ENCODE data around the gene GUCY1A2.

The GUCY1A2 gene

DNA sequence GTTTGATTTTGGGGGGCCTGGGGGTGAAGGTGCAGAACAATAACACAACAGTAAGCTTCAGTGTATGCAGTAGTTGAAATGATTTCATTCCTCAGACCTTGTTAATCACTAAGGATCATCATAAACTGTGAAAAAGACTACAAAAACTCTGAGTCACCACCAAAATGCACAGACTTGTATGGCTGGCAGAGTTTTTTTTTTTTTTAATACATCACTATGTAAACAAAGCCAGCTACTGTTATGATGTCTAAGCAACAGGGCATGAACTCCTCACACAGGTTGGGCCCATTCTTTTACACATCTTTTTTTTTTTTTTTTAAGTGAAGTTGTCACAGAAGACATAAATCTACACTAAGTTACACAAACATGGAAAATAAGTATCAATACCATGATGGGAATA, 311.9 kb downstream of the GUCY1A2 start:
- Histone ChIP-seq H3K4me3 (ENCODE audit: low read length) (no peak overlapping the region), H3K27me3 (ENCODE audit: control insufficient read depth, insufficient read depth, low read length) (no peaks in the 10 kb centered on the region), H3K9ac (ENCODE audit: low read length) (no peak overlapping the region), H3K4me1 (ENCODE audit: control insufficient read depth, insufficient read depth, low read length) (no peaks in the 10 kb centered on the region), H3K9me3 (ENCODE audit: control insufficient read depth, low read length) (no peaks in the 10 kb centered on the region), H3K36me3 (ENCODE audit: control insufficient read depth, insufficient read depth, low read length) (no peaks in the 10 kb centered on the region)

DNA sequence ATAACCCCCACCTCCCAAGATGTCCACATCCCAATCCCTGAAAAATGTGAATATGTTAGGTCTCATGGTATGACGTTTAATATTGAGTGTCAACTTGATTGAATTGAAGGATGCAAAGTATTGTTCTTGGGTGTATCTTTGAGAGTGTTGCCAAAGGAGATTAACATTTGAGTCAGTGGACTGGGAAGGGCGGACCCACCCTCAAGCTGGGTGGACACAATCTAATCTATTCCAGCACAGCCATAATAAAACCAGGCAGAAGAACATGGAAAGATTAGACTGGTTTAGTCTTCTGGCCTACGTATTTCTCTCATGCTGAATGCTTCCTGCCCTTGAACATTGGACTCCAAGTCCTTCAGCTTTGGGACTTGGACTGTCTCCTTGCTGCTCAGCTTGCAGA, 315.5 kb downstream of the GUCY1A2 start:
- no peak overlapping the region for H3K9ac ChIP-seq (ENCODE audit: low read length)
- H3K4me1 ChIP-seq (ENCODE audit: control insufficient read depth, insufficient read depth, low read length): no peaks in the 10 kb centered on the region
- H3K9me3 ChIP-seq (ENCODE audit: control insufficient read depth, low read length): no peaks in the 10 kb centered on the region
- H3K36me3 ChIP-seq (ENCODE audit: control insufficient read depth, insufficient read depth, low read length): no peaks in the 10 kb centered on the region
- no peaks in the 10 kb centered on the region for H3K27me3 ChIP-seq (ENCODE audit: control insufficient read depth, insufficient read depth, low read length)
- no peak overlapping the region for H3K4me3 ChIP-seq (ENCODE audit: low read length)

DNA sequence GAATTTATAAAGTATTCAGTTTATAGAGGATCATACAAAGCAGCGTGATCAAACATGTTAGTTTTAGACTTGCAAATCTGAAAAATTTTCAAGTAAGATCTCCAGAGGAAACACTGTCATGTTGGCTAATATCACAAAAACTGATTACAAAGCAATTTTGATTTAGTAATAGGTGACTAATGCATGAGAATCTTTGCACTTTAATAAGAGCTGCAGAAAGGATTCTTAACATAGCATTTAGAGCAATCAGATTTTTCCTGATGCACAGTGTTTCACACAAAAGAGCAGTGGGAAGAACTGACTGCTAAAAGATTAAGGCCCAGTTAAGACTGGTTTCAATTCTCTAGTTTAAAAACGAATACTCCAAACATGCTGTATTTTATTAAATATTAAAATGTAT, 321.2 kb downstream of the GUCY1A2 start:
- Histone ChIP-seq H3K36me3 (ENCODE audit: control insufficient read depth, insufficient read depth, low read length) (no peaks in the 10 kb centered on the region), H3K27me3 (ENCODE audit: control insufficient read depth, insufficient read depth, low read length) (no peaks in the 10 kb centered on the region), H3K4me3 (ENCODE audit: low read length) (no peak overlapping the region), H3K9ac (ENCODE audit: low read length) (no peak overlapping the region), H3K4me1 (ENCODE audit: control insufficient read depth, insufficient read depth, low read length) (no peaks in the 10 kb centered on the region), H3K9me3 (ENCODE audit: control insufficient read depth, low read length) (no peaks in the 10 kb centered on the region)

DNA sequence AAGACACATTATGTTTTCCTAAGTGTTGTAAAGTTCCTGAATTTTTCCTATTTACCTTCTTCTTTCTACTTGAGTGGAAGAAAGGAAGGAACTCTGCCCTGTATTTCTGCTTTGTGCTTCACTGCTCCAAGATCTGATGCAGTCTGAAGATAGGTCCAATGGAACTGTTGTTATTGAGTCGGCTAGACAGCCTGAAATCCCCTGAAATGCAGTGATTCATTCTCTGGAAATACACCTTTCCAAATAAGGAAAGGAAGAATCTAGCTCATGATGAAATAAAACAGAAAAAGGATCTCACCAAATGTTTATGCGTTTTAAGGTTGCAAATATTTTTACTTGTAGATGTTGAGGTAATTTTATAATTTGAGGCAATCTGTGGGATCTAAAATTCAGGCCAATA, 322.8 kb downstream of the GUCY1A2 start:
- Histone ChIP-seq H3K27me3 (ENCODE audit: control insufficient read depth, insufficient read depth, low read length) (no peaks in the 10 kb centered on the region), H3K9ac (ENCODE audit: low read length) (no peak overlapping the region), H3K36me3 (ENCODE audit: control insufficient read depth, insufficient read depth, low read length) (no peaks in the 10 kb centered on the region), H3K4me3 (ENCODE audit: low read length) (no peak overlapping the region), H3K4me1 (ENCODE audit: control insufficient read depth, insufficient read depth, low read length) (no peaks in the 10 kb centered on the region), H3K9me3 (ENCODE audit: control insufficient read depth, low read length) (no peaks in the 10 kb centered on the region)

DNA sequence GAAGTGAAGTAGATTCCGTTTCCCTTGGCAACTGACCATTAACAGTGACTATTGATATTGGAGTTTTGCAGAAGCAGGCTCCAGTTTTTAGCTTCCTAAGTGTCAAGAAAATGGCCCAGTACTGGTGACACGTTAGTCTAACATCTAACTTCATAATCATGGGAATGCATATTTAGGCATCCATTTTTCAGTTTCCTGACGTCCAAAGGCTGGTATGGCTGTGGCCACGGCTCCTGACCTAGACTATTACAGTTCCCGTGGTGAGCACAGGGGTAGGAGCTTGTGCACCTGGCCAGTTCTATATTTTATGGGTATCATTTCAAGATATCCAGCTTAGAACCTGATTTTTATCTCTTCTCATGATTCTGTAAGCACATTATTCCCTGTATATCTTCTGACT, 323.8 kb downstream of the GUCY1A2 start:
- no peak overlapping the region for H3K4me3 ChIP-seq (ENCODE audit: low read length)
- no peaks in the 10 kb centered on the region for H3K27me3 ChIP-seq (ENCODE audit: control insufficient read depth, insufficient read depth, low read length)
- no peaks in the 10 kb centered on the region for H3K9me3 ChIP-seq (ENCODE audit: control insufficient read depth, low read length)
- no peaks in the 10 kb centered on the region for H3K36me3 ChIP-seq (ENCODE audit: control insufficient read depth, insufficient read depth, low read length)
- H3K9ac ChIP-seq (ENCODE audit: low read length): no peak overlapping the region
- no peaks in the 10 kb centered on the region for H3K4me1 ChIP-seq (ENCODE audit: control insufficient read depth, insufficient read depth, low read length)

DNA sequence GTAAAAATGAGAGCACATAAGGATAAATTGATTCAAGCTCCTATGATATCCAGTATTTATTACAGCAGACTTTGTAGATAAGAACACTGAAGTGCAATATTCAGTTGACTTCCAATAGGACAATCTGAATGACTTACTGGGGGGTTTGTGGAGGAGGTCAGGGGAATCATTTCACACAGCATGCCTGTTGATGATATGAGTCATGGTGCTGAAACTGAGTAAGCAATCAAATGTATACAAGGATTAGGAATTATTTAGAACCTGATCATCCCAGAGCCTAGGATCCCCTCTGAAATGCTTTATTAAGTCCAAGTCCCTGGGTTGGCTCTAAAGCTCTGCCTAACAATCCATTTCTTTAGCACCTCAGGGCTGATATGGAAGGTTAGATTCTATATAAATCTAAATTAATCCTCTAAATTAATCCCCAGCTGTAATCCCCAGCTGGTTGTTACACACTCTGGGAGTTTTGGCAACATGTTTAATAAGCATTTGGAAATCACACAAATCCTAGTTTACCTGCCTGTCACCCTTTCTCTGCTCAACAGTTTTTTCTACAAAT, 326.4 kb downstream of the GUCY1A2 start:
- Histone ChIP-seq H3K4me1 (ENCODE audit: control insufficient read depth, insufficient read depth, low read length) (no peaks in the 10 kb centered on the region), H3K9ac (ENCODE audit: low read length) (no peak overlapping the region), H3K4me3 (ENCODE audit: low read length) (no peak overlapping the region), H3K36me3 (ENCODE audit: control insufficient read depth, insufficient read depth, low read length) (no peaks in the 10 kb centered on the region), H3K9me3 (ENCODE audit: control insufficient read depth, low read length) (no peaks in the 10 kb centered on the region), H3K27me3 (ENCODE audit: control insufficient read depth, insufficient read depth, low read length) (no peaks in the 10 kb centered on the region)

DNA sequence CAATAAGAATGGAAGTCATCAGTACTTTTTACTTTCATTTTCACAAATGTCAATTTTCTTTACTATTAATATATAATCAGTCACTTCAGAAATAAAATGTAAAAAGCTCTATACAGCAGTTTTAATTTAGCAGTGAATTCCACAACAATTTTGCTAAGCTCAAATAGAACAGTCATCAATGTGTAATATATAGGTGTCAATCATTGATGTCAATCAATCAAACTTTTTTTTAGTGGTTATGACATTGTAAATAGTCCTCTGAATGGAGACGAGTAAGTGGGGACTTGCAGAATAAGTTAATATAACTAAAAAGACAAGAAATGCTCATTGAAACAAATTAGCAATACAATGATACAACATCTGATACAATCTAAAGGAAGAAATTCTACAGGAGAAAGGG, 327.4 kb downstream of the GUCY1A2 start:
- Histone ChIP-seq H3K4me3 (ENCODE audit: low read length) (no peak overlapping the region), H3K36me3 (ENCODE audit: control insufficient read depth, insufficient read depth, low read length) (no peaks in the 10 kb centered on the region), H3K4me1 (ENCODE audit: control insufficient read depth, insufficient read depth, low read length) (no peaks in the 10 kb centered on the region), H3K9ac (ENCODE audit: low read length) (no peak overlapping the region), H3K27me3 (ENCODE audit: control insufficient read depth, insufficient read depth, low read length) (no peaks in the 10 kb centered on the region), H3K9me3 (ENCODE audit: control insufficient read depth, low read length) (no peaks in the 10 kb centered on the region)

DNA sequence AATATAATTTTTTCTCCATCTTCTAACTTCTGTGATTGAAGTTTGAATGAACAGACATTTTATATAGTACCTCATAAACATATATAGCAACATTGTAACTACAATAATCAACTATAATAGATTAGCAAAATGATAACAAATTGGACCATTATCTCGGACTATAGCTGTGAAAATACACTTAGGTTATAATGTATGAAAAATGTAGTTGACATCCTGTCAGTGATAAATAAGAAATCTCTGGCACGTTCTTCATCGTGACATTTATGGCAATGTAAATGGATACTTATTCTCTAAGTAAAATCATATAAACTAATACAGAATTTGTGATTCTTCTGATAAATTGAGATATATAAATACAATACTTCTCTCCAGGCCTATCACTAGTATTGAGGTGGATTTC, 333.3 kb downstream of the GUCY1A2 start:
- Histone ChIP-seq H3K4me1 (ENCODE audit: control insufficient read depth, insufficient read depth, low read length) (no peaks in the 10 kb centered on the region), H3K9me3 (ENCODE audit: control insufficient read depth, low read length) (no peaks in the 10 kb centered on the region), H3K27me3 (ENCODE audit: control insufficient read depth, insufficient read depth, low read length) (no peaks in the 10 kb centered on the region), H3K4me3 (ENCODE audit: low read length) (no peak overlapping the region), H3K36me3 (ENCODE audit: control insufficient read depth, insufficient read depth, low read length) (no peaks in the 10 kb centered on the region), H3K9ac (ENCODE audit: low read length) (no peak overlapping the region)

DNA sequence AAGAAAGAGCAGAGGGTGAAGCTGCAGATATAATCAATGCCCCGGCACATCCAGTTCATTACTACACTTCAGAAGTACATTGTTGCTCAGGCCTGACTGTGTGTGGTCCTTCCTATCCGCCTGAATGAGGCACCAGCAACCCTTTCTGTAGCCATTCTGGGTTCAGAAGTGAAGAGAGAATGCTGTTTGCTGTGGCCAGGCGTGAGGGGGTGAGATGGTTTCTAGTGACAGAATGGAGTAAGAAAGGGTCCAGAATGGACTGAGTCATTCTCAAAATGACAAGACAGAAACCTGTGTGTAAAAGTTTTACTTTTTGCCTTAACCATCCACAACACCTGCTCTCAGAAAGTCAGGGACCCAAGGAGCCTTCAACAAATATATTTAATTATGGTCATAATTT, 334.8 kb downstream of the GUCY1A2 start:
- no peaks in the 10 kb centered on the region for H3K27me3 ChIP-seq (ENCODE audit: control insufficient read depth, insufficient read depth, low read length)
- no peak overlapping the region for H3K9ac ChIP-seq (ENCODE audit: low read length)
- no peak overlapping the region for H3K4me3 ChIP-seq (ENCODE audit: low read length)
- no peaks in the 10 kb centered on the region for H3K9me3 ChIP-seq (ENCODE audit: control insufficient read depth, low read length)
- no peaks in the 10 kb centered on the region for H3K4me1 ChIP-seq (ENCODE audit: control insufficient read depth, insufficient read depth, low read length)
- no peaks in the 10 kb centered on the region for H3K36me3 ChIP-seq (ENCODE audit: control insufficient read depth, insufficient read depth, low read length)

DNA sequence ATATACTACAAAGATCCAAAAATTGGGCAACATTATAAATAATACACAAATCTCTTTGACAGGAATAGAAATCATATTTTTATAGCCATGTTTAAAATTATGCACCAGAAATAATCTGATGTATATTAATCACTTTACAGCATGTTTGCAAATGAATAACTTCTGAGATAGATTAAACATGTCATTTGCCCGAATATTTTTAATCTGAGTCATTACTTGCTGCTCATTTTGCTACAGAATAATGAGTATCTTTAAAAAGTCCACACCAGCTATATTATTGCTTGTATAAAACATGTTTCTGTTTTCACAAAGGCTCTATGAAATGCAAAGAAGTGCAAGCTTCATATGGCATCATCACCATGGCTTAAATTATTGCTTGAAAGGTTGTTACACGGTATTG, 336.8 kb downstream of the GUCY1A2 start:
- H3K4me3 ChIP-seq (ENCODE audit: low read length): no peak overlapping the region
- no peaks in the 10 kb centered on the region for H3K9me3 ChIP-seq (ENCODE audit: control insufficient read depth, low read length)

DNA sequence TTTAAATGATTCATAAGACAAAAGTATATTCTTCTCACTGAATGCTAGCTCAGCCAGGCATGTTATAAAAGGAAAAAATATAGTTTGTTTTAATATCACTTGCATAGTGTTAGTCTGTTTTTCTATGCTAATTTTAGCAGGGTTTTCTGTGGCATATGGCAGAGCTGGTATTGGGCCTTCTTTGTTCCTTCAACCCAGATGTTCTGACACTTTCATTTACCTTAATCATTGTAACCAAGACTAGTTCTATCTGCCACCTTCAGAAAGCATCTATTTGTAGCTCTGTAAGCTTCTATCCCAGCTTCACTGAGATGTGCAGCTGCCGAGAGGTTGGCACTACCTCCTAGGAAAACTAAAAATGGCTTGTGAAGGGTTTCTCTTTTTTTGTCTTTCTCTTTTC, 338.7 kb downstream of the GUCY1A2 start:
- Histone ChIP-seq H3K4me1 (ENCODE audit: control insufficient read depth, insufficient read depth, low read length) (no peaks in the 10 kb centered on the region), H3K36me3 (ENCODE audit: control insufficient read depth, insufficient read depth, low read length) (no peaks in the 10 kb centered on the region), H3K27me3 (ENCODE audit: control insufficient read depth, insufficient read depth, low read length) (no peaks in the 10 kb centered on the region), H3K9me3 (ENCODE audit: control insufficient read depth, low read length) (no peaks in the 10 kb centered on the region), H3K4me3 (ENCODE audit: low read length) (no peak overlapping the region), H3K9ac (ENCODE audit: low read length) (no peak overlapping the region)

More for the DNA sequence above, 336.8 kb downstream of the GUCY1A2 start:
- Histone ChIP-seq H3K36me3 (ENCODE audit: control insufficient read depth, insufficient read depth, low read length) (no peaks in the 10 kb centered on the region), H3K9ac (ENCODE audit: low read length) (no peak overlapping the region), H3K27me3 (ENCODE audit: control insufficient read depth, insufficient read depth, low read length) (no peaks in the 10 kb centered on the region), H3K4me1 (ENCODE audit: control insufficient read depth, insufficient read depth, low read length) (no peaks in the 10 kb centered on the region)

DNA sequence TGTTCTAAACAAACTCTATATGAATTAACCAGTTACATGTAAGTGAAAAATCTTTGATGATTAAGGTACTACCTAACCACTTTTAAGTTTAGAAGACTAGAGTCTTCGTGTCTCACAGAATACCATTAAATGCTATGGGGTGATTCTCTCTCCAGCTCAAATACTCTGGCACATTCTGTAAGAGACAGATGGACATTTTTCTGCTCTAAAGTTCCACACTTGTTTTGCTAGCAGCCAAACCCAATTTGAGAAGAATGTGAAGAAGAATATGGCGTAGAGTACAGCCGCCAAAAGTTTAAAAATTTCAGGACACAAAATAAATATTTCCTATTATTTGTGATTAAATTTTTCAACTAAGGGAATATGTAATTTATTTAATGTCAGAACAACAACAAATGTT, 339.1 kb downstream of the GUCY1A2 start:
- Histone ChIP-seq H3K4me3 (ENCODE audit: low read length) (no peak overlapping the region), H3K36me3 (ENCODE audit: control insufficient read depth, insufficient read depth, low read length) (no peaks in the 10 kb centered on the region), H3K27me3 (ENCODE audit: control insufficient read depth, insufficient read depth, low read length) (no peaks in the 10 kb centered on the region), H3K9me3 (ENCODE audit: control insufficient read depth, low read length) (no peaks in the 10 kb centered on the region), H3K9ac (ENCODE audit: low read length) (no peak overlapping the region), H3K4me1 (ENCODE audit: control insufficient read depth, insufficient read depth, low read length) (no peaks in the 10 kb centered on the region)

DNA sequence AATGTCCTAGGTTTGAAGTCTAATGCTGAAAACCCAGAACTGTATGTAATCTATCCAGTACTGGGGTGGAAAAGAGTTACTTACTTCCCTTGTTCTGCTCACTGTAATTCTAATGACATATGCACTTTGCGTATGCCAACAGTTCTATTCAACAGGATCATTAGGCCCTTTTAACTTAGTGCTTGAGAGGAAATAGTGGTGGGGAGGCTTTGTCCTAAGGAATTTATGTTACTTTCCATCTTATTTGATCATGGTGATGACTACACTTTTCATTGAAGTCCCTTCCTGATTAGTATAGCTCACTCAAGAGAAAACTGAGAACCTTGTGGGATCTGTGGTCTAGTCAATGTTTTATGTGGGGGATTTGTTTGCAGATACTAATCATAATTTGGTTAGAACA, 348.2 kb downstream of the GUCY1A2 start:
- Histone ChIP-seq H3K9me3 (ENCODE audit: control insufficient read depth, low read length) (no peaks in the 10 kb centered on the region), H3K27me3 (ENCODE audit: control insufficient read depth, insufficient read depth, low read length) (no peaks in the 10 kb centered on the region), H3K36me3 (ENCODE audit: control insufficient read depth, insufficient read depth, low read length) (no peaks in the 10 kb centered on the region)

More for the DNA sequence above, 348.2 kb downstream of the GUCY1A2 start:
- Histone ChIP-seq H3K4me1 (ENCODE audit: control insufficient read depth, insufficient read depth, low read length) (no peaks in the 10 kb centered on the region), H3K4me3 (ENCODE audit: low read length) (no peak overlapping the region), H3K9ac (ENCODE audit: low read length) (no peak overlapping the region)
